Body of pancreas (tissue), 4 donors: ENCODE measurements around the gene TBCEL.

Experiments
- CTCF ChIP-seq, 7 experiments: fragments of 450-650 bp in 4 of 7; fragments of 200-600 bp in 3 of 7; sonication (generic) in 3 of 7; IDR thresholded peaks; one replicate each; pipeline ENCODE4 v1.5.1; 2016 to 2019; ENCODE audit warnings: antibody characterized with exemption in 7 of 7
- POLR2A ChIP-seq, 3 donors: fragments of 450-650 bp; IDR thresholded peaks; one replicate each; pipeline ENCODE4 v1.6.1; 2016; ENCODE audit warnings: antibody characterized with exemption in 3 of 3, mild to moderate bottlenecking in 2 of 3

- TF ChIP-seq CTCF (IDR thresholded peaks at IDR 0.05) (no peak), POLR2A (IDR thresholded peaks at IDR 0.05) (no peak)
Observed at GRCh38 chr11:121132211-121132976, 108.5 kb downstream of the TBCEL start.
